Neural progenitor cell (in vitro differentiated cells): ENCODE measurements around the gene RASSF5. TPM values are rescaled to one million over a fixed set of nuclear protein-coding genes. Genes with fewer than 3 reads are reported as not detected.

Experiments used
- DNase-seq: peaks from one replicate; pipeline ENCODE4 v3.0.0-alpha.2; 2016; ENCODE audit warnings: low spot score
- H2AFZ ChIP-seq: fragments of 200-600 bp; sonication (generic); replicated peaks from 2 replicates; pipeline ENCODE4 v1.6.1; 2016; ENCODE audit warnings: antibody characterized with exemption
- H3F3A ChIP-seq: fragments of 200-600 bp; sonication (generic); 2 replicates; pipeline ENCODE4 v1.6.1; 2016; ENCODE audit warnings: antibody characterized with exemption, low read depth
- H3K27ac ChIP-seq: fragments of 200-600 bp; sonication (generic); 2 replicates; pipeline ENCODE4 v1.5.1; 2016; ENCODE audit warnings: mild to moderate bottlenecking
- H3K27me3 ChIP-seq: fragments of 200-600 bp; sonication (generic); 2 replicates; pipeline ENCODE4 v1.6.1; 2016; ENCODE audit warnings: mild to moderate bottlenecking, moderate library complexity
- H3K36me3 ChIP-seq: fragments of 200-600 bp; sonication (generic); 2 replicates; pipeline ENCODE4 v1.5.1; 2016
- H3K4me1 ChIP-seq: fragments of 200-600 bp; sonication (generic); 2 replicates; pipeline ENCODE4 v1.6.1; 2016; ENCODE audit warnings: mixed run types
- H3K4me2 ChIP-seq: fragments of 200-600 bp; sonication (generic); 2 replicates; pipeline ENCODE4 v1.6.1; 2016
- H3K4me3 ChIP-seq: fragments of 200-600 bp; sonication (generic); 2 replicates; pipeline ENCODE4 v1.5.1; 2016
- H3K79me2 ChIP-seq: fragments of 200-600 bp; sonication (generic); 2 replicates; pipeline ENCODE4 v1.6.1; 2016; ENCODE audit warnings: low read depth
- H3K9ac ChIP-seq: fragments of 200-600 bp; sonication (generic); 2 replicates; pipeline ENCODE4 v1.6.1; 2016
- H3K9me3 ChIP-seq: fragments of 200-600 bp; sonication (generic); 2 replicates; pipeline ENCODE4 v1.5.1; 2016; ENCODE audit warnings: low read depth
- H4K20me1 ChIP-seq: fragments of 200-600 bp; sonication (generic); 2 replicates; pipeline ENCODE4 v1.6.1; 2016; ENCODE audit warnings: low read depth
- H3K27ac Mint-ChIP-seq: 3 replicates; pipeline ENCODE4 v1.8.0; 2021; ENCODE audit warnings: mixed read lengths
- H3K27me3 Mint-ChIP-seq: 2 replicates; pipeline ENCODE4 v1.8.0; 2022; ENCODE audit warnings: low read depth, mild to moderate bottlenecking, inconsistent platforms, moderate library complexity, mixed read lengths; ENCODE audit not compliant: insufficient read depth
- H3K36me3 Mint-ChIP-seq: 3 replicates; pipeline ENCODE4 v1.8.0; 2021; ENCODE audit warnings: mixed read lengths
- H3K4me1 Mint-ChIP-seq: 3 replicates; pipeline ENCODE4 v1.8.0; 2021; ENCODE audit warnings: mixed read lengths
- H3K4me3 Mint-ChIP-seq: 3 replicates; pipeline ENCODE4 v1.8.0; 2021; ENCODE audit warnings: mild to moderate bottlenecking, moderate library complexity, mixed read lengths
- H3K9me3 Mint-ChIP-seq: 3 replicates; pipeline ENCODE4 v1.8.0; 2020; ENCODE audit warnings: mixed read lengths
- EZH2 ChIP-seq: fragments of 200-600 bp; sonication (generic); IDR thresholded peaks from 2 replicates; pipeline ENCODE4 v1.6.1; 2017; ENCODE audit warnings: antibody characterized with exemption, mild to moderate bottlenecking, moderate library complexity
- EZH2phosphoT487 ChIP-seq: fragments of 200-600 bp; sonication (generic); IDR thresholded peaks from 2 replicates; pipeline ENCODE4 v1.6.1; 2017; ENCODE audit warnings: antibody characterized with exemption
- total RNA-seq: library from RNA; depleted of rRNA; stranded (reverse); fragments of >200 nt; gene quantifications from 2 replicates; pipeline ENCODE4 v1.2.3, GENCODE V29; 2015; ENCODE audit warnings: low replicate concordance
- TF ChIP-seq, protein P1 (sequence below): fragments of 200-600 bp; sonication (generic); IDR thresholded peaks from 2 replicates; pipeline ENCODE4 v1.5.1; 2017; ENCODE audit warnings: antibody characterized with exemption, mild to moderate bottlenecking

The RASSF5 gene
- total RNA-seq, 1 donor from 2014 or later = 0.43 TPM

DNA sequence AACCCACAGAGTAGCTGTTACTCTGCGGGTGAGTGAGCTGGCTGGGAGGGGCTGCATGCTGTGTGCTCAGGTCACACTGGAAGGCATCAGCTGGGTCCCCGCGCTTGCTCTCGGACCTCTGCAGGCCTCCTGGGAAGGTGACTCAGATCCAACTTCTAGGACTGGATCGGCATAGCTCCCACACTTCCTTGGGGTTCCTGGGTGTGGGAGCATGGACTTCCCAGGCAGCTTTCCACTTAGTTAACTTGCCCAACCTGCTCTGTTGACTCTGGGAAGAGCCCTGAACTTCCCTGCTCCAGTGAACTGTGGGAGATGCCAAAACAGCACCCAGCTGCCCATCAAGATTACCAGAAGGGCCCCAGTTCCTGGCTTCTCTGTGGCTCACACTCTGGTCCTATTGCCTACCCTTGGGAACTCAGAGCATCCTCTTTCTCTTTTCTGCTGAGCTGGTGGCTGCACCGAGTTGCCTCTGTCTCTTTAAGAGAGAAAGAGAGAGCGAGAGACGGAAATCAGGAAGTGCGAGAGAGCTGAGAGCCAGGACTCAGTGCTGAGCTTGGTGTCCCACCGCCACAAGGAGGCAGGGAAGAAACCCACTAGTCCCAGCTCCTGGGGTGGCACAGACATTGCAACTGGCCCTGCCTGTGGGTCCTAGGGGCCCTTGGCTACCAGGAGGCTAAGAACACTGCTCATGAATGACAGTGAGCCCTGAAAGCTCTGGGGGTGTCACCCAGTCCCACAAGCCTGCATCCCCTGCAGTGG, 37.2 kb upstream of the RASSF5 start, which contains the start of gene IKBKE:
Gene IKBKE (plus strand): TSS at position 544 of the 759 bp plus-strand sequence. CDS start 2,752 bp downstream, outside the sequence.
- H4K20me1 ChIP-seq = no peaks in the 10 kb centered on the region
- H3K27ac ChIP-seq = no peak within 1 kb of the TSS
- H3K4me2 ChIP-seq = peak within 1 kb of the TSS; percentile 89
- no peaks in the 10 kb centered on the region for H3K36me3 ChIP-seq
- Mint-ChIP-seq H3K27ac (peak within 1 kb of the TSS; percentile 9), H3K4me1 (peaks cover 63% of the 10 kb centered on the region), H3K4me3 (peak within 1 kb of the TSS; percentile 79), H3K36me3 (peaks cover 7% of the 10 kb centered on the region), H3K27me3 (peaks cover 6% of the 10 kb centered on the region), H3K9me3 (no peaks in the 10 kb centered on the region)
- H3F3A ChIP-seq = peaks cover 3% of the 10 kb centered on the region
- H2AFZ ChIP-seq = peak within 1 kb of the TSS; percentile 89
- H3K4me3 ChIP-seq = peak within 1 kb of the TSS; percentile 48
- DNase-seq = peak; percentile 58
- TF ChIP-seq EZH2phosphoT487 = no peak
- TF ChIP-seq, protein P1, sequence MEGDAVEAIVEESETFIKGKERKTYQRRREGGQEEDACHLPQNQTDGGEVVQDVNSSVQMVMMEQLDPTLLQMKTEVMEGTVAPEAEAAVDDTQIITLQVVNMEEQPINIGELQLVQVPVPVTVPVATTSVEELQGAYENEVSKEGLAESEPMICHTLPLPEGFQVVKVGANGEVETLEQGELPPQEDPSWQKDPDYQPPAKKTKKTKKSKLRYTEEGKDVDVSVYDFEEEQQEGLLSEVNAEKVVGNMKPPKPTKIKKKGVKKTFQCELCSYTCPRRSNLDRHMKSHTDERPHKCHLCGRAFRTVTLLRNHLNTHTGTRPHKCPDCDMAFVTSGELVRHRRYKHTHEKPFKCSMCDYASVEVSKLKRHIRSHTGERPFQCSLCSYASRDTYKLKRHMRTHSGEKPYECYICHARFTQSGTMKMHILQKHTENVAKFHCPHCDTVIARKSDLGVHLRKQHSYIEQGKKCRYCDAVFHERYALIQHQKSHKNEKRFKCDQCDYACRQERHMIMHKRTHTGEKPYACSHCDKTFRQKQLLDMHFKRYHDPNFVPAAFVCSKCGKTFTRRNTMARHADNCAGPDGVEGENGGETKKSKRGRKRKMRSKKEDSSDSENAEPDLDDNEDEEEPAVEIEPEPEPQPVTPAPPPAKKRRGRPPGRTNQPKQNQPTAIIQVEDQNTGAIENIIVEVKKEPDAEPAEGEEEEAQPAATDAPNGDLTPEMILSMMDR = peak; percentile 12
- no peaks in the 10 kb centered on the region for H3K9me3 ChIP-seq
- no peaks in the 10 kb centered on the region for H3K79me2 ChIP-seq
- H3K9ac ChIP-seq = no peak within 1 kb of the TSS
- no peaks in the 10 kb centered on the region for H3K27me3 ChIP-seq
- H3K4me1 ChIP-seq = peaks cover 41% of the 10 kb centered on the region

DNA sequence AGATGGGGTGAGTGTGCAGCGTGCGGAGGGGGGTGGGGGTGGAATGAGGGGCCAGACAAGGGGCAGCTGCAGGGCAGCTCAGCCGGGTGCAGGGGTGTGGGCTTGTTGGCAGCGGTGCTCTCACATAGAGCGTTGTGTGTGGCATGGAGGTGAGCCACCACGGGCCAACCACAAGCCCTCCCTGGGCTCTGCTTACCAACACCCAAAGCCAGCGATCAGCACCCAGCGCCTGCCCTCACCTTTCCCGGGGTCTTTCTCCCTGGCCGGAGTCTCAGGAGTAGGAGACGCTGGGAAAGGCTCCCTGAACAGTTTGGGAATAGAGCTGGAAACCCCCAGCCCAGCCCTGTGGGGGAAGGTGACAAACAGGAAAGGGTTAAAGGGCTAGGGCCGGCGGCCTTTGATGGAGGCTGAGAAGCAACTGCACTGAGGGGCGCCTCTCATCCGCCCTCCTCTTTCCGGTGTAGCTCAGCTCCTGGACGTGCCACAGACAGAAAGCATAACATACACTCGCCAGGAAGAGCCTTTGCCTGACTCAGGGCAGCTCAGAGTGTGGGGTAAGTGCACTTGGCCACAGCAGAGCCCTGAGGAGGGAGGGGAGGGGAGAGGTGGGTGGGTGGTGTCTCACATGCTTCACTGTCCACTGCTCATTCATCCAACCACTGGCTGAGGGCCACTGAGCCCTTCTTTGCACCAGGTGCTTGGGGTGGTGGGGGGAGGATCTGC, 36.5 kb upstream of the RASSF5 start:
- H3K27ac Mint-ChIP-seq = no peak overlapping the region
- peak; percentile 38 for DNase-seq
- peaks cover 10% of the 10 kb centered on the region for H3K36me3 Mint-ChIP-seq
- H3K9me3 Mint-ChIP-seq = no peaks in the 10 kb centered on the region
- peak overlapping the region; percentile 79 for H3K4me3 Mint-ChIP-seq
- peak overlapping the region; percentile 48 for H3K4me3 ChIP-seq
- H3K27me3 Mint-ChIP-seq = peaks cover 6% of the 10 kb centered on the region
- peak overlapping the region; percentile 89 for H3K4me2 ChIP-seq
- no peak overlapping the region for H3K27ac ChIP-seq
- no peaks in the 10 kb centered on the region for H3K27me3 ChIP-seq
- H3K4me1 Mint-ChIP-seq = peaks cover 61% of the 10 kb centered on the region
- no peaks in the 10 kb centered on the region for H3K9me3 ChIP-seq
- H3K4me1 ChIP-seq = peaks cover 41% of the 10 kb centered on the region
- H3K9ac ChIP-seq = no peak overlapping the region
- H3K79me2 ChIP-seq = no peaks in the 10 kb centered on the region
- H3F3A ChIP-seq = peaks cover 3% of the 10 kb centered on the region
- H3K36me3 ChIP-seq = no peaks in the 10 kb centered on the region
- no peaks in the 10 kb centered on the region for H4K20me1 ChIP-seq
- TF ChIP-seq EZH2 = no peak
- TF ChIP-seq, protein P1 = no peak
- TF ChIP-seq EZH2phosphoT487 = no peak
- peak overlapping the region; percentile 89 for H2AFZ ChIP-seq

DNA sequence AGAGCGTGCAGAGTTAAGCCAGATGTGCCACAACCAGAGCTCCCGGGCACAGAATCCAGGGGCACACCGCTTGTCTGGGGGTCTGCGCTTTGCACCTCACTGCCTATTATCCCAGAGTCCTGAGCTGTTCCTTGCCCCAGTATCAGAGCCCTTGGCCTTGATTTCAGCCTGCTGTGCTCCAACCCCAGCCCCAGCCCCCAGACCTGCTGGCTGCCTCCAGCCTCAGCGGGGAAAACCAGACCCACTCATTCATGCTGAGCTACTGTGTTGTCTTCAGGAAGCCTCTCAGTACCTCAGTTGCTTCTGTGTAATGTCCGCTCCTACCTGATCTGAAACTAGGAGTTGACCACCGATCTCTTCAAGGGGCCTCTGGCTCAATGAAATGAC, 35.9 kb upstream of the RASSF5 start:
- Histone ChIP-seq H3F3A (peaks cover 3% of the 10 kb centered on the region), H3K9ac (no peak overlapping the region), H3K79me2 (no peaks in the 10 kb centered on the region), H3K4me2 (peak overlapping the region; percentile 89), H4K20me1 (no peaks in the 10 kb centered on the region), H2AFZ (no peak overlapping the region), H3K27ac (no peak overlapping the region), H3K9me3 (no peaks in the 10 kb centered on the region), H3K4me1 (peaks cover 41% of the 10 kb centered on the region), H3K27me3 (no peaks in the 10 kb centered on the region), H3K4me3 (no peak overlapping the region), H3K36me3 (no peaks in the 10 kb centered on the region)
- TF ChIP-seq EZH2 (no peak), EZH2phosphoT487 (no peak)
- TF ChIP-seq, protein P1 = no peak
- peaks cover 6% of the 10 kb centered on the region for H3K27me3 Mint-ChIP-seq
- H3K27ac Mint-ChIP-seq = peak overlapping the region; percentile 32
- peaks cover 11% of the 10 kb centered on the region for H3K36me3 Mint-ChIP-seq
- H3K9me3 Mint-ChIP-seq = no peaks in the 10 kb centered on the region
- H3K4me1 Mint-ChIP-seq = peaks cover 61% of the 10 kb centered on the region
- H3K4me3 Mint-ChIP-seq = peak overlapping the region; percentile 79
- DNase-seq = no peak
